T-cell (primary cell): ENCODE results near the gene WDR18. TPM values are rescaled to one million over a fixed set of nuclear protein-coding genes. Genes with fewer than 3 reads are reported as not detected.

Experiments
- ATAC-seq, 4 experiments: fragments of 200-7000 bp in 3 of 4; fragments of 150-1000 bp in 1 of 4; cut with Tn5 transposase; replicated peaks in 1 of 4; 1 replicate in 3 of 4; 2 replicates in 1 of 4; pipeline ENCODE4 v1.10.0; 2021; ENCODE audit warnings: moderate library complexity in 3 of 4, mild to moderate bottlenecking in 2 of 4, moderate number of reproducible peaks in 1 of 4
- CTCF ChIA-PET, 2 donors: fragments of 300-600 bp; sonication (Branson Sonifier 250); formaldehyde crosslinking; loops; one replicate each; lab custom pipeline; 2022; ENCODE audit warnings: antibody characterized with exemption in 2 of 2; lab: Charles Lee
- POLR2A ChIA-PET, 2 donors: fragments of 300-600 bp; sonication (Branson Sonifier 250); formaldehyde crosslinking; loops; one replicate each; lab custom pipeline; 2022; ENCODE audit warnings: antibody characterized with exemption in 2 of 2; lab: Charles Lee
- DNase-seq, 35 experiments: peaks; one replicate each; pipeline versions ENCODE4 v3.0.0 to v3.0.0-alpha.2; 2013 to 2023
- H3K27ac ChIP-seq: one replicate; pipeline ENCODE4 v1.5.1; 2013; ENCODE audit warnings: low read length
- H3K27me3 ChIP-seq, 2 experiments: replicated peaks in 1 of 2; 1 replicate in 1 of 2; 2 replicates in 1 of 2; pipeline versions ENCODE4 v1.6.1 to v1.7.0; 2013; ENCODE audit warnings: low read length in 1 of 2, mixed read lengths in 1 of 2; ENCODE audit not compliant: control insufficient read depth in 2 of 2, insufficient read depth in 2 of 2; ENCODE audit errors: extremely low read depth in 1 of 2
- H3K36me3 ChIP-seq, 2 donors: 1 replicate in 1 of 2; 2 replicates in 1 of 2; pipeline versions ENCODE4 v1.6.1 to v1.7.0; 2013; ENCODE audit warnings: low read length in 1 of 2; ENCODE audit not compliant: control insufficient read depth in 2 of 2, insufficient read depth in 1 of 2; ENCODE audit errors: extremely low read depth in 1 of 2
- H3K4me1 ChIP-seq, 2 experiments: 1 replicate in 1 of 2; 2 replicates in 1 of 2; pipeline versions ENCODE4 v1.6.1 to v1.7.0; 2013; ENCODE audit warnings: low read length in 2 of 2, mixed read lengths in 1 of 2; ENCODE audit not compliant: insufficient read depth in 2 of 2, control insufficient read depth in 1 of 2; ENCODE audit errors: extremely low read depth in 1 of 2
- H3K4me3 ChIP-seq, 2 donors: 1 replicate in 1 of 2; 2 replicates in 1 of 2; pipeline versions ENCODE4 v1.5.1 to v1.7.0; 2013; ENCODE audit warnings: mild to moderate bottlenecking in 2 of 2, low read length in 1 of 2, moderate library complexity in 1 of 2; ENCODE audit not compliant: control insufficient read depth in 1 of 2; ENCODE audit errors: extremely low read depth in 1 of 2
- H3K9me3 ChIP-seq: 2 replicates; pipeline ENCODE4 v1.7.0; 2013
- H3K27ac Mint-ChIP-seq, 2 donors: one replicate each; pipeline ENCODE4 v1.8.0; 2020 to 2021; ENCODE audit warnings: mild to moderate bottlenecking in 2 of 2, mixed read lengths in 2 of 2
- H3K27me3 Mint-ChIP-seq, 2 donors: one replicate each; pipeline ENCODE4 v1.8.0; 2021 to 2022; ENCODE audit warnings: mixed read lengths in 2 of 2
- H3K36me3 Mint-ChIP-seq: one replicate; pipeline ENCODE4 v1.8.0; 2021; ENCODE audit warnings: mixed read lengths
- H3K4me1 Mint-ChIP-seq, 3 donors: one replicate each; pipeline ENCODE4 v1.8.0; 2020 to 2022; ENCODE audit warnings: mixed read lengths in 3 of 3, mild to moderate bottlenecking in 1 of 3
- H3K4me3 Mint-ChIP-seq, 3 donors: one replicate each; pipeline ENCODE4 v1.8.0; 2020 to 2022; ENCODE audit warnings: mild to moderate bottlenecking in 3 of 3, mixed read lengths in 3 of 3, moderate library complexity in 3 of 3
- H3K9me3 Mint-ChIP-seq, 3 donors: one replicate each; pipeline ENCODE4 v1.8.0; 2020 to 2022; ENCODE audit warnings: mixed read lengths in 3 of 3
- WGBS: methylation state at CpG from one replicate; pipeline ENCODE4 v1.1.5; 2013; ENCODE audit warnings: missing lambda C conversion rate; ENCODE audit not compliant: insufficient coverage; 5-methylcytosine and 5-hydroxymethylcytosine counted together
- total RNA-seq, 35 experiments: library from RNA in 6 of 35; stranded (reverse) in 6 of 35; fragments of 120-200 nt in 1 of 35; gene quantifications; one replicate each; pipeline versions ENCODE4 v1.2.1 to v1.2.4 and lab custom pipeline; 2013 to 2026

WDR18 gene
- total RNA-seq, 5 donors from 2014 or later (not counting 1 experiment from before 2014, with no cell fraction given), result 24.6 to 65.9 (median 53.5) TPM

DNA sequence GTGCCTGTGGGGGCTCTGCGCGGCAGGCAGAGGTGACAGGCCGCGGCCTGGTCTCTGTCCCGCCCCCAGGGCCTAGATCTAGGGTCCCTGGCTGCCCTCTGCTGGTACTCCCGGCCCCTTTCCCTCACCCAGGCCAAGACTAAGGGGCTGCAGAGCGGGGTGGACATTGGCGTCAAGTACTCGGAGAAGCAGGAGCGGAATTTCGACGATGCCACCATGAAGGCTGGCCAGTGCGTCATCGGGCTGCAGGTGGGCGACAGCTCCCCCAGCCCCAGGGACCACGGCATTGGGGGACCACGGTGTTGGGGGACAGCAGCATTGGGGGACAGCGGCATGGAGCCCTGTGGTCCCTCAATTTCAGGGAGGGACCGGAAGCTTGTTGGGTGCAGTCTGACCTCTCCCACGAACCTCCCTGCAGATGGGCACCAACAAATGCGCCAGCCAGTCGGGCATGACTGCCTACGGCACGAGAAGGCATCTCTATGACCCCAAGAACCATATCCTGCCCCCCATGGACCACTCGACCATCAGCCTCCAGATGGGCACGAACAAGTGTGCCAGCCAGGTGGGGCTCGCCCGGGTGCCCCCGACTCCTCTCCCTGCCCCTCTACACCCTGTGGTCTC is 52.0 kb downstream of the WDR18 start:
- DNase-seq, result peak in 4 of 35 experiments; percentile 21 to 48 (median 35)
- no peak for ATAC-seq
- peaks cover 19% of the 10 kb centered on the region for H3K36me3 Mint-ChIP-seq
- peaks cover 27 to 82% of the 10 kb centered on the region in 2 experiments for H3K4me1 ChIP-seq
- ChIA-PET CTCF (no interaction called here), POLR2A (interaction anchor here in 1 of 2 donors (0.6 kb wide), 1 partner anchor 25 kb away, joined by 4 read pairs; no protein-coding TSS in a partner anchor)
- no peaks in the 10 kb centered on the region for H3K9me3 ChIP-seq
- H3K4me3 ChIP-seq, result no peak overlapping the region
- peak overlapping the region; percentile 28 to 45 for H3K27ac Mint-ChIP-seq
- peaks cover 11 to 50% of the 10 kb centered on the region in 2 donors for H3K36me3 ChIP-seq
- no peaks in the 10 kb centered on the region for H3K27me3 ChIP-seq
- H3K4me3 Mint-ChIP-seq, result peak overlapping the region in 1 of 3 donors; percentile 56
- WGBS, result 92% methylated on average over 25 of the region's 29 CpGs
- peaks cover 56 to 75% (median 59%) of the 10 kb centered on the region in 3 donors for H3K4me1 Mint-ChIP-seq
- H3K27ac ChIP-seq, result no peak overlapping the region
- no peaks in the 10 kb centered on the region for H3K9me3 Mint-ChIP-seq
- no peaks in the 10 kb centered on the region for H3K27me3 Mint-ChIP-seq

DNA sequence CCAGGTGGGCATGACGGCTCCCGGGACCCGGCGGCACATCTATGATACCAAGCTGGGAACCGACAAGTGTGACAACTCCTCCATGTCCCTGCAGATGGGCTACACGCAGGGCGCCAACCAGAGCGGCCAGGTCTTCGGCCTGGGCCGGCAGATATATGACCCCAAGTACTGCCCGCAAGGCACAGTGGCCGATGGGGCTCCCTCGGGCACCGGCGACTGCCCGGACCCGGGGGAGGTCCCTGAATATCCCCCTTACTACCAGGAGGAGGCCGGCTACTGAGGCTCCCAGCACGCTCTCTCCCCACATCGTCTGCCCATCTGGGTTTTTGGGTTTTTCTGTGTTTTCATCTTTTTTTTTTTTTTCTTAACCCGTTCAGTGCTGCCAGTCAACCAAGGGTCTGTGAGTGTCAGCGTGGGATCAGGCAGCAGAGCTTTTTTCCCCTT is 53.5 kb downstream of the WDR18 start:
- Mint-ChIP-seq H3K27me3 (no peaks in the 10 kb centered on the region), H3K27ac (peak overlapping the region; percentile 94 to 95), H3K4me3 (peak overlapping the region; percentile 45 to 94 (median 62)), H3K36me3 (peaks cover 14% of the 10 kb centered on the region), H3K4me1 (peaks cover 60 to 68% (median 61%) of the 10 kb centered on the region in 3 donors), H3K9me3 (no peaks in the 10 kb centered on the region)
- POLR2A ChIA-PET, result interaction anchor here in 1 of 2 donors (1.0 kb wide), 1 partner anchor 37 kb away, joined by 3 read pairs; no protein-coding TSS in a partner anchor
- WGBS, result 51% methylated on average over 11 of the region's 22 CpGs
- Histone ChIP-seq H3K27me3 (no peaks in the 10 kb centered on the region), H3K36me3 (peaks cover 5 to 46% of the 10 kb centered on the region in 2 donors), H3K27ac (peak overlapping the region; percentile 60), H3K9me3 (no peaks in the 10 kb centered on the region), H3K4me1 (peaks cover 28 to 82% of the 10 kb centered on the region in 2 experiments), H3K4me3 (peak overlapping the region in 1 of 2 donors; percentile 1)
- CTCF ChIA-PET, result no interaction called here
- no peak for ATAC-seq
- DNase-seq, result peak in 1 of 35 experiments; percentile 34

DNA sequence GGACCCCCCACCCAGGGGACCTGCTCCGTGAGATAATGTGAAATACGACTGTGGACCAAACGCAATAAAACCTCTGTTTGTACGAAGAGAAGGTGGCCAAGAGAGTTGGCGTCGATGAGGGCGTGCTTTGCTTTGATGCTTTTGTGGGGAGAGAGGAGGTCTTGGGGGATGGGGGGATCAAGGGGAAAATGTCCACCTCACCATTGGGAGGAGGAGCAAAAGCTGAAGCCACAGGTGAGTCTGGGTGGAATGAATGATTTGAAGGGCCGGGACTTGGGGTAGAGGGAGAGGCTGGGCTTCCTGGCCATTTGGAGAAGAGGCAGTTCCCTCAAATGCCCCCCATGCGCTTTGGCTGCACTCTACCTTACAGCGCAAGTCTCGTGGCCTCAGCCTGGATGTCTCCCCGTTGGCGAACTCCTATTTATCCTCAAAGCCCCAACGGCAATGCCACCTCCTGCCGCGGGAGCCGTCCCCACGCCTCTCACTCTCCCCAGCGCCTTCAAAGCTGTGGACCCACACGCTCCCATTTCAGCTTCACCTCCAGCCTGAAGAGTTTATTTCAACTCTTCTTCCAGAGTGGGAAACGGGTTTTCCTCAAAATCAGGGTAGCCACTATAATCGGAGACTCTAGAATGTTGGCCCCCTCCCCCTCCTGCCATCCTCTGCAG is 55.0 kb downstream of the WDR18 start:
- peaks cover 5 to 51% of the 10 kb centered on the region in 2 donors for H3K36me3 ChIP-seq

DNA sequence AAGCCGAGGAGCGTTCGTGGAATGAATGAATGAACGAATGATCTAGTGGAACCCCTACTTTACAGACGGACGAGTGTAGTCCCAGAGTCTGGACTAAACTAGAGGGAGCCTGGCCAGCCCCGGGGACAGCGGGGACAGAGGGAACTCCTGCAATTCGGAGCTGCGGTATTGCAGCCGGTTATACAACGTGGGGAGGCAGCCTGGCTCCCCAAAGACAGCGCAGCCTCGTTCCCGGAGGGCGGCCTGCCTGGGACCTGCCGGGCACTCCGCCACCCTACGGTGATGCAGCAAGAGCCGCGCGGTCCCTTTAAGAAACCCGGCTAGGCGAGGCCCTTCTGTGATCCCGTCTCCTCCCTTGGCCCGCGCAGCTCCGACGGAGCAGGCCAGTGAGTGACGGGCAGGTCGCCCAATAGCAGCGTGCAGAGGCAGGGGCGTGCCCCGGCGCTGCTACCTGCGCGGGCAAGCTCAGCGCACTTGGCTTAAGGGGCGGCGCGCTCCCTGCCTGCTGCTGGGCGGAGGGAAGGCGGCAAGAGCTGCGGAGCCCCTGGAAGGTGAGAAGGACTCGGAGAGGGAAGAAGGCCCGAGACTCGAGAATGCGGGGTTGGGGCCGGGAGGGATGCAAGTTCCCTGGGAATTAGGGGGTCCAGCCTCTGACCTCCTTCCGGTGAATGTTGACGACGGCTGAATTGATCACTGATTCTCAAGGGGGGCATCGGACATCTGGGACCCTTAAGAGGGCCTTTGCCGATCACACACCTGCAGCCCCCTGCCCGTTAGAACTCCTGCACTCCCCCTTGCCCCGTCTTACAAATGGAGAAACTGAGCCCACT is 55.7 kb downstream of the WDR18 start, which contains the start of gene ABCA7:
ABCA7 (plus strand) TSS at position 462 of the 830 bp plus-strand sequence. CDS start 1,255 bp downstream, outside the sequence.
- Mint-ChIP-seq H3K27ac (peak within 1 kb of the TSS; percentile 94 to 95), H3K4me1 (peaks cover 53 to 58% (median 54%) of the 10 kb centered on the region in 3 donors), H3K27me3 (no peaks in the 10 kb centered on the region), H3K36me3 (peaks cover 14% of the 10 kb centered on the region), H3K9me3 (no peaks in the 10 kb centered on the region), H3K4me3 (peak within 1 kb of the TSS; percentile 93 to 98 (median 94))
- Histone ChIP-seq H3K27me3 (no peaks in the 10 kb centered on the region), H3K36me3 (peaks cover 8 to 57% of the 10 kb centered on the region in 2 donors), H3K4me3 (peak within 1 kb of the TSS; percentile 66 to 81), H3K9me3 (no peaks in the 10 kb centered on the region), H3K4me1 (peaks cover 28 to 81% of the 10 kb centered on the region in 2 experiments), H3K27ac (peak within 1 kb of the TSS; percentile 60)
- ChIA-PET POLR2A (interaction anchor here (0.5 to 1.0 kb wide), 5 partner anchors 12 to 413 kb away, joined by 3 to 8 read pairs (median 3); partner anchors contain the start of gene CIRBP (in 1 of the 2)), CTCF (interaction anchor here (0.6 to 1.1 kb wide), 4 partner anchors 9 to 224 kb away, joined by 3 to 5 read pairs (median 4); no protein-coding TSS in a partner anchor)
- ATAC-seq, result peak; percentile 88 to 95 (median 92)
- DNase-seq, result peak; percentile 96 to 100 (median 99)
- WGBS, result 2% methylated on average over 44 of the region's 56 CpGs

More for the DNA sequence above, 55.0 kb downstream of the WDR18 start:
- CTCF ChIA-PET, result interaction anchor here (0.8 to 1.1 kb wide), 2 partner anchors 8 to 26 kb away, joined by 3 to 5 read pairs; no protein-coding TSS in a partner anchor
- Mint-ChIP-seq H3K36me3 (peaks cover 14% of the 10 kb centered on the region), H3K4me3 (peak overlapping the region; percentile 93 to 98 (median 94)), H3K27me3 (no peaks in the 10 kb centered on the region), H3K27ac (peak overlapping the region; percentile 94 to 95), H3K9me3 (no peaks in the 10 kb centered on the region), H3K4me1 (peaks cover 53 to 58% (median 54%) of the 10 kb centered on the region in 3 donors)
- DNase-seq (peak in 2 of 35 experiments; percentile 19 to 43), ATAC-seq (no peak)
- Histone ChIP-seq H3K9me3 (no peaks in the 10 kb centered on the region), H3K27ac (peak overlapping the region; percentile 60), H3K4me3 (peak overlapping the region; percentile 35 to 81), H3K4me1 (peaks cover 28 to 77% of the 10 kb centered on the region in 2 experiments), H3K27me3 (no peaks in the 10 kb centered on the region)
- WGBS, result 77% methylated on average over 8 of the region's 22 CpGs
- POLR2A ChIA-PET, result interaction anchor here in 1 of 2 donors (0.6 to 1.0 kb wide), 4 partner anchors 12 to 230 kb away, joined by 3 to 6 read pairs (median 3); partner anchors contain the start of gene CIRBP

DNA sequence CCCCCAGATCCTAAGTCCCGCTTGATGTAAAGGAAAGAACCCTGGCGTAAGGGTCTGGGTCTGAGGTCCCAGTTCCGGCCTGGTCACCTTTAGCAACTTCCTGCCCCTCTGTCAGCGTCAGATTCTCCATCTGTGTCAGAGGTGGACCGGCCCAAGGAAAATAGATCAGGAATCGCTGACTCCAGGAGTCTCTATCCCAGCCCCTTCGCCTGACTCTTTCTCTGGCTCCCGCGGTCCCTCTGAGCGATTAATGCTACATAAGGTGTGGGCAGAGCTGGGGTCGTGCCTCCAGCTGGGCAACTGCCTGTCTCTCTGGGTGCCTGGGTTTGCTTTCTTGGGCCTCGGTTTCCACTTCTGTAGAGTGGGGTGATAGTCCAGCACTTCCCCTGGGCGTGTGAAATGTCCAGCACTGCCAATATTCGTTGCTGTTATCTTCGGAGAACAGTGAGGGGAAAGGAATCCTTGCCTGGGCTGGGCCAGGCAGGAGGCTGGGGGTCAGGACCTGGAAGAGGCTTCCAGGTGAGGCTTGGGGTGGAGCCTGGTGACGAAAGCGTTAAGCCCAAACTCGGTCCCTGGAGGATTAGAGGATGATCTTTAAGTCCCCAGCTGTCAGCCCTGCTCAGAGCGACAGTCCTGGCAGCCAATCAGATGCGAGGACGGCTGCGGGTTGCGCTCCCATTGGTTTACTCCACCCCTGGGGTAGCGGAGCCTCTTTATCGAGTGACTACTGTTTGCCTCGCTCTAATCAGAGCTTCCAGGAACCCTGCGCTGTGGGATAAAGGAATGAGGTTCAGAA is 56.5 kb downstream of the WDR18 start:
- peaks cover 28 to 79% of the 10 kb centered on the region in 2 experiments for H3K4me1 ChIP-seq
- peak overlapping the region; percentile 57 for H3K27ac ChIP-seq
- ATAC-seq (peak; percentile 58 to 64 (median 61)), DNase-seq (peak; percentile 76 to 94 (median 88))
- no peaks in the 10 kb centered on the region for H3K9me3 ChIP-seq
- Mint-ChIP-seq H3K36me3 (peaks cover 15% of the 10 kb centered on the region), H3K27ac (peak overlapping the region; percentile 94 to 95), H3K27me3 (no peaks in the 10 kb centered on the region), H3K4me3 (peak overlapping the region; percentile 93 to 98 (median 94)), H3K4me1 (peaks cover 50 to 53% (median 51%) of the 10 kb centered on the region in 3 donors), H3K9me3 (no peaks in the 10 kb centered on the region)
- POLR2A ChIA-PET, result interaction anchor here (0.5 to 1.0 kb wide), 3 partner anchors 18 to 414 kb away, joined by 3 to 8 read pairs (median 6); no protein-coding TSS in a partner anchor
- CTCF ChIA-PET, result interaction anchor here (0.6 to 1.1 kb wide), 6 partner anchors 10 to 223 kb away, joined by 3 to 5 read pairs (median 4); no protein-coding TSS in a partner anchor
- peak overlapping the region; percentile 66 to 81 for H3K4me3 ChIP-seq
- peaks cover 8 to 52% of the 10 kb centered on the region in 2 donors for H3K36me3 ChIP-seq
- 0% methylated on average over 19 of the region's 27 CpGs for WGBS
- no peaks in the 10 kb centered on the region for H3K27me3 ChIP-seq
